Astrocyte of the cerebellum (primary cell): Measurements from ENCODE around the gene RPS6KA6.
A peak's percentile ranks its signal among the peaks of the same experiment; 100 is the strongest.

Experiments used
- DNase-seq: peaks from one replicate; pipeline ENCODE4 v3.0.0-alpha.2; 2011; ENCODE audit warnings: low read depth
- H3K4me3 ChIP-seq: 2 replicates; pipeline ENCODE4 v1.5.1; 2011; ENCODE audit warnings: mild to moderate bottlenecking, low read depth, low read length, moderate library complexity
- CTCF ChIP-seq: IDR thresholded peaks from 2 replicates; pipeline ENCODE4 v1.5.1; 2012; ENCODE audit warnings: low read length, low read depth, moderate library complexity, mild to moderate bottlenecking; ENCODE audit errors: missing control alignments
- in situ Hi-C: cut with HindIII; loops from 2 replicates; pipeline ENCODE4 v1.10.0; 2017; ENCODE audit warnings: low sequenced_read_pairs

RPS6KA6 gene

GRCh38 chrX:84187533-84188319 lies at the start of gene RPS6KA6:
Gene RPS6KA6, minus strand, starts transcription at chrX:84188199. Its CDS starts 300 bp downstream, at chrX:84187899.
- peak within 1 kb of the TSS; percentile 56 for H3K4me3 ChIP-seq
- in situ Hi-C loops, result no loop called here
- TF ChIP-seq CTCF, result no peak
- DNase-seq, result no peak

- DNase-seq, result no peak
- no peak for TF ChIP-seq CTCF
- in situ Hi-C loops, result no loop called here
- no peak overlapping the region for H3K4me3 ChIP-seq
Observed at GRCh38 chrX:84224741-84225140, 36.7 kb upstream of the RPS6KA6 start.

GRCh38 chrX:84223261-84223660 lies 35.3 kb upstream of the RPS6KA6 start:
- in situ Hi-C loops, result no loop called here
- DNase-seq, result no peak
- H3K4me3 ChIP-seq, result no peak overlapping the region
- TF ChIP-seq CTCF, result no peak

GRCh38 chrX:84221181-84221580 lies 33.2 kb upstream of the RPS6KA6 start:
- no peak for DNase-seq
- in situ Hi-C loops, result no loop called here
- H3K4me3 ChIP-seq, result no peak overlapping the region
- no peak for TF ChIP-seq CTCF

- no peak overlapping the region for H3K4me3 ChIP-seq
- DNase-seq, result no peak
- no peak for TF ChIP-seq CTCF
- in situ Hi-C loops, result no loop called here
Observed at GRCh38 chrX:84219551-84219950, 31.6 kb upstream of the RPS6KA6 start.

GRCh38 chrX:84218726-84219125 lies 30.7 kb upstream of the RPS6KA6 start:
- DNase-seq, result no peak
- no peak overlapping the region for H3K4me3 ChIP-seq
- no peak for TF ChIP-seq CTCF
- in situ Hi-C loops, result no loop called here

GRCh38 chrX:84216881-84217280 lies 28.9 kb upstream of the RPS6KA6 start:
- TF ChIP-seq CTCF, result no peak
- no peak for DNase-seq
- in situ Hi-C loops, result no loop called here
- H3K4me3 ChIP-seq, result no peak overlapping the region
